ENCODE measurements around the gene FMNL2. TPM values are rescaled to one million over a fixed set of nuclear protein-coding genes. Genes with fewer than 3 reads are reported as not detected.

Gene FMNL2
- total RNA-seq, 1 experiment from 2014 or later: 28.1 TPM

DNA sequence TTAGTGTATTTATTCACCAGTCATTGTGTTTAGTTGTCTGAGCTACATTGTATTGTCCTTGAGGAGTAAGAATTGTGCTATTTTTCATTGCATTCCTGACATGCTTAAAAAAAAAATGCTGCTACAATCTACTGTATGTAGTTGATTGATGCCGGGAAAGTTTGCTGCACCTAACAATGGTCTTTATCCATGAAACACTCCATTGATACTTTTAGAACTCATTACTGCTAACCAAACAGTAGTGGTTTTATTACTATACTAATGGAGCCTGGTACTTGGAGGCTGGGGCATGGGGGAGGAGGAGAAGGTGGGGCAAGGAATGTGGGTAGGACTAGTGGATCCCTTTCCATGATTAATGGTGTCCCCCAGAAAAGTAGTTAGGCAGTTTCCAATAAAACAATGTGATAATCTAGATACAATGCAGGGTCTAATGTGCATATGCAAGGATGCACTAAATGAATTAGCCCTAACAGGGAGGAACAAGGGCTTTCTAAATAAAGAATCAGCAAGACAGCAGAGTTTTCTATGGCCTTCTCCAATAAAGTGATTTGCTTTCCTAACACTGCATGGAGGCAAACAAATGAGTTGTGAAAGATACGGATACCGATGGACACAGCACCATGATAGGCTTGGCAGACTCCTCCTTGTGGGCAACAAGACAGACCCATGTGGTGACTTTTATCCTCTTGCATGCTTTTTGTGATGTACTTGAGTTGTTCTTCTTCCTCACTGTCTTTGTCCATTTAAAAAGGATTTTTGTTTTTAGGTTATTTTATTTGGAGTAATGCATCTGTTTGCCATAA is 78.5 kb downstream of the FMNL2 start:
- ATAC-seq (no peak), DNase-seq (ENCODE audit: low read depth, low spot score) (no peak)
- Histone ChIP-seq H3K9ac (ENCODE audit: low read length) (no peak overlapping the region), H3K4me2 (ENCODE audit: low read length) (no peak overlapping the region), H3K9me2 (ENCODE audit: insufficient read depth) (no peaks in the 10 kb centered on the region), H3K4me3 (replicated peaks in 1 of 2; ENCODE audit: low read depth in 1 of 2, low read length in 2 of 2) (no peak overlapping the region), H4K20me1 (ENCODE audit: insufficient read depth) (no peaks in the 10 kb centered on the region), H2AFZ (ENCODE audit: low read depth, low read length, poor library complexity, severe bottlenecking) (no peak overlapping the region), H3K27ac (ENCODE audit: low read depth, low read length) (no peak overlapping the region), H3K36me3 (ENCODE audit: control insufficient read depth in 1 of 2, insufficient read depth in 2 of 2, low read length in 2 of 2) (no peaks in the 10 kb centered on the region), H3K79me2 (ENCODE audit: insufficient read depth, low read length) (peaks cover 31% of the 10 kb centered on the region; the same call in 1 of the 2 replicates), H3K27me3 (ENCODE audit: insufficient read depth, low read length) (no peaks in the 10 kb centered on the region), H3K4me1 (ENCODE audit: control insufficient read depth in 1 of 2, insufficient read depth in 2 of 2, low read length in 2 of 2) (peaks cover 15 to 42% of the 10 kb centered on the region in 2 experiments), H3K9me3 (ENCODE audit: control insufficient read depth in 1 of 2, insufficient read depth in 1 of 2, low read depth in 1 of 2, low read length in 2 of 2) (no peaks in the 10 kb centered on the region)
- POLR2A ChIA-PET: no interaction called here
- TF ChIP-seq YY1 (IDR thresholded peaks at IDR 0.05; ENCODE audit: extremely low read depth, insufficient replicate concordance, low read depth, low read length): no peak
- TF ChIP-seq ELF1 (IDR thresholded peaks at IDR 0.05; ENCODE audit: borderline replicate concordance, low read depth): no peak
- no peak for TF ChIP-seq SP1 (IDR thresholded peaks at IDR 0.05; ENCODE audit: low read depth)
- TF ChIP-seq EZH2phosphoT487 (IDR thresholded peaks at IDR 0.05; ENCODE audit: borderline replicate concordance): no peak
- no peak for TF ChIP-seq EGR1 (IDR thresholded peaks at IDR 0.05; ENCODE audit: low read depth)
- TF ChIP-seq SIN3A (IDR thresholded peaks at IDR 0.05; ENCODE audit: low read depth): no peak
- TF ChIP-seq ZNF274 (IDR thresholded peaks at IDR 0.05; ENCODE audit: low read depth, low read length): no peak
- TF ChIP-seq, protein P1, sequence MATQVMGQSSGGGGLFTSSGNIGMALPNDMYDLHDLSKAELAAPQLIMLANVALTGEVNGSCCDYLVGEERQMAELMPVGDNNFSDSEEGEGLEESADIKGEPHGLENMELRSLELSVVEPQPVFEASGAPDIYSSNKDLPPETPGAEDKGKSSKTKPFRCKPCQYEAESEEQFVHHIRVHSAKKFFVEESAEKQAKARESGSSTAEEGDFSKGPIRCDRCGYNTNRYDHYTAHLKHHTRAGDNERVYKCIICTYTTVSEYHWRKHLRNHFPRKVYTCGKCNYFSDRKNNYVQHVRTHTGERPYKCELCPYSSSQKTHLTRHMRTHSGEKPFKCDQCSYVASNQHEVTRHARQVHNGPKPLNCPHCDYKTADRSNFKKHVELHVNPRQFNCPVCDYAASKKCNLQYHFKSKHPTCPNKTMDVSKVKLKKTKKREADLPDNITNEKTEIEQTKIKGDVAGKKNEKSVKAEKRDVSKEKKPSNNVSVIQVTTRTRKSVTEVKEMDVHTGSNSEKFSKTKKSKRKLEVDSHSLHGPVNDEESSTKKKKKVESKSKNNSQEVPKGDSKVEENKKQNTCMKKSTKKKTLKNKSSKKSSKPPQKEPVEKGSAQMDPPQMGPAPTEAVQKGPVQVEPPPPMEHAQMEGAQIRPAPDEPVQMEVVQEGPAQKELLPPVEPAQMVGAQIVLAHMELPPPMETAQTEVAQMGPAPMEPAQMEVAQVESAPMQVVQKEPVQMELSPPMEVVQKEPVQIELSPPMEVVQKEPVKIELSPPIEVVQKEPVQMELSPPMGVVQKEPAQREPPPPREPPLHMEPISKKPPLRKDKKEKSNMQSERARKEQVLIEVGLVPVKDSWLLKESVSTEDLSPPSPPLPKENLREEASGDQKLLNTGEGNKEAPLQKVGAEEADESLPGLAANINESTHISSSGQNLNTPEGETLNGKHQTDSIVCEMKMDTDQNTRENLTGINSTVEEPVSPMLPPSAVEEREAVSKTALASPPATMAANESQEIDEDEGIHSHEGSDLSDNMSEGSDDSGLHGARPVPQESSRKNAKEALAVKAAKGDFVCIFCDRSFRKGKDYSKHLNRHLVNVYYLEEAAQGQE (IDR thresholded peaks at IDR 0.05; ENCODE audit: low read depth): no peak
- no peak for TF ChIP-seq CEBPB (IDR thresholded peaks at IDR 0.05; ENCODE audit: low read depth)
- no peak for TF ChIP-seq POLR2A (IDR thresholded peaks at IDR 0.05; ENCODE audit: borderline replicate concordance, extremely low read depth, insufficient read depth, insufficient read length)
- no peak for TF ChIP-seq FOSL1 (IDR thresholded peaks at IDR 0.05; ENCODE audit: low read depth)
- TF ChIP-seq, protein P2, sequence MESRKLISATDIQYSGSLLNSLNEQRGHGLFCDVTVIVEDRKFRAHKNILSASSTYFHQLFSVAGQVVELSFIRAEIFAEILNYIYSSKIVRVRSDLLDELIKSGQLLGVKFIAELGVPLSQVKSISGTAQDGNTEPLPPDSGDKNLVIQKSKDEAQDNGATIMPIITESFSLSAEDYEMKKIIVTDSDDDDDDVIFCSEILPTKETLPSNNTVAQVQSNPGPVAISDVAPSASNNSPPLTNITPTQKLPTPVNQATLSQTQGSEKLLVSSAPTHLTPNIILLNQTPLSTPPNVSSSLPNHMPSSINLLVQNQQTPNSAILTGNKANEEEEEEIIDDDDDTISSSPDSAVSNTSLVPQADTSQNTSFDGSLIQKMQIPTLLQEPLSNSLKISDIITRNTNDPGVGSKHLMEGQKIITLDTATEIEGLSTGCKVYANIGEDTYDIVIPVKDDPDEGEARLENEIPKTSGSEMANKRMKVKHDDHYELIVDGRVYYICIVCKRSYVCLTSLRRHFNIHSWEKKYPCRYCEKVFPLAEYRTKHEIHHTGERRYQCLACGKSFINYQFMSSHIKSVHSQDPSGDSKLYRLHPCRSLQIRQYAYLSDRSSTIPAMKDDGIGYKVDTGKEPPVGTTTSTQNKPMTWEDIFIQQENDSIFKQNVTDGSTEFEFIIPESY (IDR thresholded peaks at IDR 0.05; ENCODE audit: extremely low read depth, insufficient replicate concordance, low read length): no peak
- TF ChIP-seq CBX3 (IDR thresholded peaks at IDR 0.05; ENCODE audit: low read depth): no peak
- CTCF ChIA-PET: interaction anchor here (0.6 kb wide), 1 partner anchor 19 kb away, joined by 3 read pairs; no protein-coding TSS in a partner anchor
- RAD21 ChIA-PET (ENCODE audit: low non-redundant PET in 1 of 2, low total read pairs in 2 of 2, uncharacterized antibody in 2 of 2, unreplicated experiment in 2 of 2): no interaction called here
- intact Hi-C loops (cut with micrococcal nuclease): no loop called here
- BruUV-seq (replicated peaks): no TSS peak

Data from HCT116 (cell line).